ENCODE results near the gene STKLD1.

- TF ChIP-seq CTCF (IDR thresholded peaks at IDR 0.05) (no peak), POLR2A (IDR thresholded peaks at IDR 0.05) (no peak)
Measured at GRCh38 chr9:133387680-133388079, 11.5 kb downstream of the STKLD1 start.
